GM12872 (cell line): ENCODE measurements around the gene CFAP69.

Experiments used
- TF ChIP-seq, protein P1 (sequence below): IDR thresholded peaks from 3 replicates; pipeline ENCODE4 v1.5.1; 2011; ENCODE audit warnings: low read depth, mild to moderate bottlenecking, low read length, moderate library complexity; ENCODE audit not compliant: insufficient read depth

CFAP69 gene, protein sequence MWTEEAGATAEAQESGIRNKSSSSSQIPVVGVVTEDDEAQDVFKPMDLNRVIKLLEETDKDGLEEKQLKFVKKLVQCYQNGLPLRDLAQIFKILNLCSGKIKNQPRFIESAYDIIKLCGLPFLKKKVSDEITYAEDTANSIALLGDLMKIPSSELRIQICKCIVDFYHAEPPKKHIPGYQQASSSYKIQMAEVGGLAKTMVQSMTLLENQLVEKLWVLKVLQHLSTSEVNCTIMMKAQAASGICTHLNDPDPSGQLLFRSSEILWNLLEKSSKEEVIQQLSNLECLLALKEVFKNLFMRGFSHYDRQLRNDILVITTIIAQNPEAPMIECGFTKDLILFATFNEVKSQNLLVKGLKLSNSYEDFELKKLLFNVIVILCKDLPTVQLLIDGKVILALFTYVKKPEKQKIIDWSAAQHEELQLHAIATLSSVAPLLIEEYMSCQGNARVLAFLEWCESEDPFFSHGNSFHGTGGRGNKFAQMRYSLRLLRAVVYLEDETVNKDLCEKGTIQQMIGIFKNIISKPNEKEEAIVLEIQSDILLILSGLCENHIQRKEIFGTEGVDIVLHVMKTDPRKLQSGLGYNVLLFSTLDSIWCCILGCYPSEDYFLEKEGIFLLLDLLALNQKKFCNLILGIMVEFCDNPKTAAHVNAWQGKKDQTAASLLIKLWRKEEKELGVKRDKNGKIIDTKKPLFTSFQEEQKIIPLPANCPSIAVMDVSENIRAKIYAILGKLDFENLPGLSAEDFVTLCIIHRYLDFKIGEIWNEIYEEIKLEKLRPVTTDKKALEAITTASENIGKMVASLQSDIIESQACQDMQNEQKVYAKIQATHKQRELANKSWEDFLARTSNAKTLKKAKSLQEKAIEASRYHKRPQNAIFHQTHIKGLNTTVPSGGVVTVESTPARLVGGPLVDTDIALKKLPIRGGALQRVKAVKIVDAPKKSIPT

DNA sequence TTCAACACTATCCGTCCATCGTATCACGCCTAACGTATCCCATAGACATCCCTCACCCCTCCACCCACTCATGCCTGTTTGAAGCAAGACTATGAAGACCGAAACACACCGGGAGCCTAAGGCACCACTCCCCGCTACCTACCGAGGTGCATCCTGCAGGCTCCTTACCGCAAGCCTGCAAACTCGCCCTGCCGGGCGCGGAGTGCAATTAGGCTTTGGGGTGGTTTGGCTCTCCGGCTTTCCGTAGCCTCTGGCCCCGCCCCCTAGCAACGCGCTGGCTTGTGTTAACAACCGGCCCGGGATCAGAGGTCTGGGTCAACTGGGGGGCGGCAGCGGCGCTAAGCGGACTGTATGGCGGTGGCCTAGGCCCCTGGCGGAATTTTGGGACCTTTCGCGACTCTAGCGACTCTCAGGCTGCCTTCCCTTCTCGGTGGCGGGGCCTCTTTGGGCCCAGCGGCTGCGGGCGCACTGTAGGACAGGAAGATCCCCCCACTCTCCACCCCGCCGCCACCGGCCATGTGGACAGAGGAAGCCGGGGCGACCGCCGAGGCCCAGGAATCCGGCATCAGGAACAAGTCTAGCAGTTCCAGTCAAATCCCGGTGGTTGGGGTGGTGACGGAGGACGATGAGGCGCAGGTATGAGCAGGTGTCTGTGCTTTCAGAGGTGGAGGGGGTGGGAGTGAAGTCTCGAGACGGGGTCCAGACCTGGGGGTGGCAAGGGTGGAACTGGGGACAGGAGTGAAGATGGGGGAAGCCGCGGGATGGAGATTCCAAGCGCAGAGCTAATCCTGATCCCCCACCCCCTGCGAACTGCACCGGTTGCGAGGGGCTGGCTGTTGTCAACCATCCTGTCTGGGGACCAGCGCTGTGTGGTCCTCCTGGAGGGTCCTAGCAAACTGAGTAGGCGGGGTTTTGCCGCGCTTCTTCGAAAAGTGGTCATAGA is at the start of gene CFAP69:
TSS of gene CFAP69 (plus strand) at position 266 of the 943 bp plus-strand sequence. CDS start at position 517, 251 bp downstream.
- TF ChIP-seq, protein P1, sequence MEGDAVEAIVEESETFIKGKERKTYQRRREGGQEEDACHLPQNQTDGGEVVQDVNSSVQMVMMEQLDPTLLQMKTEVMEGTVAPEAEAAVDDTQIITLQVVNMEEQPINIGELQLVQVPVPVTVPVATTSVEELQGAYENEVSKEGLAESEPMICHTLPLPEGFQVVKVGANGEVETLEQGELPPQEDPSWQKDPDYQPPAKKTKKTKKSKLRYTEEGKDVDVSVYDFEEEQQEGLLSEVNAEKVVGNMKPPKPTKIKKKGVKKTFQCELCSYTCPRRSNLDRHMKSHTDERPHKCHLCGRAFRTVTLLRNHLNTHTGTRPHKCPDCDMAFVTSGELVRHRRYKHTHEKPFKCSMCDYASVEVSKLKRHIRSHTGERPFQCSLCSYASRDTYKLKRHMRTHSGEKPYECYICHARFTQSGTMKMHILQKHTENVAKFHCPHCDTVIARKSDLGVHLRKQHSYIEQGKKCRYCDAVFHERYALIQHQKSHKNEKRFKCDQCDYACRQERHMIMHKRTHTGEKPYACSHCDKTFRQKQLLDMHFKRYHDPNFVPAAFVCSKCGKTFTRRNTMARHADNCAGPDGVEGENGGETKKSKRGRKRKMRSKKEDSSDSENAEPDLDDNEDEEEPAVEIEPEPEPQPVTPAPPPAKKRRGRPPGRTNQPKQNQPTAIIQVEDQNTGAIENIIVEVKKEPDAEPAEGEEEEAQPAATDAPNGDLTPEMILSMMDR = peak; percentile 34; the same call in 1 of the 3 replicates

DNA sequence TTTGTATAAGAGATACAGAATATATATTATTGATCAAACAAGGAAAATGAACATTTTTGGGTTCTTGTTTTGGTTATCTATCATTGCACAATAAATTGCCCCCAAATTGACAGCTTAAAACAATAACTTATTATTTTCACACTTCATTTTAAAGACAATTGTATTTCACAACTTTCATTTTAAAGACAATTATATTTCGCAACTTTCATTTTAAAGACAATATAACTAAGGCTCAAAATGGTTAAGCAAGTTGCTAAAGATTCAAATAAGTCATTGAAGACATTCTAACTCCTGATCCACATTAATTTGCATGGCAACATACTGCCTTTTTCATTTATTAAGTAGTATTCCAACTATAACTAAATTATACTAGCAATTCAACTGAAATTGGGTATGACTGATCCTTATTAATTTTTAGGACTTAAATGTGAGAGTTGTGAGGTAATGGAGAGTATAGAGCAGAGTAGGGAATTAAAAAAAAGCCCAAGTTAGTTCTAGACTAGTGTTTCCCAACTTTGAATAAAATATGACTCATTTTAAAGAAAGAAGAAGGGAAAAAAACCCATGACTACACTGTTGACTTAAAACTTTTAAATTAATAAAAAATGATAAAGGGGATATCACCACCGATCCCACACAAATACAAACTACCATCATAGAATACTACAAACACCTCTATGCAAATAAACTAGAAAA is 43.3 kb upstream of the CFAP69 start:
- TF ChIP-seq, protein P1 = no peak

DNA sequence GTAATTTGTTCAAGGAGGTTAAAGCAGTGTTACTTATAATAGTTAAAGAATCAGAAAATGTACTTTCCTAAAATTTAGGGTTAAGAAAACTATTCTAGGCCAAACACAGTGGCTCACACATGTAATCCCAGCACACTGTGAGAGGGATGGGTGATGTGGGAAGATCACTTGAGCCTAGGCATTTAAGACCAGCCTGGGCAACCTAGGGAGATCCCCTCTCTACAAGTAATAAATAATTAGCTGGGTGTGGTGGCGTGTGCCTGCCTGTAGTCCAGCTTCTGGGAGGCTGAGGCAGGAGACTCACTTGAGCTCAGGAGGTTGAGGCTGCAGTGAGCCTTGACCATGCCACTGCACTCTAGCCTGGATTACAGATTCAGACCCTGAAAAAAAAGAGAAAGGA is 37.0 kb upstream of the CFAP69 start:
- TF ChIP-seq, protein P1 = no peak

DNA sequence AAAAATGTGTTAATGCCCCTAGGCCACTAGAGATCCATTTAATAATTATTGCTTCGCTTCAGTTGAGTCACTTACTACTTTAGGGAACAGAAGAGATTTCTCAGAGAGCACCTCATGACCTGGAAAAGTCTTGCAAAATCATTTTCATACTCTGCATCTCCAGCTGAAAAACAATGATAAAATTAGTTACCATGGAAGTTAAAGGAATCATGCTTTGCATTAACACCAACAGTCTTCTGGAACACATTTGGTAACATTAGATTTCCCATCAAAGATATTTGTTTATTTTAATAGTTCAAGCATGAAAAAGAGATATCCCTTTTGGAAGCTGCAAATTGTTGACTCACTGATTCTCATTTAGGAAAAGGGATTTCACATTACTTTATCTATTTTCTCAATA is 35.2 kb upstream of the CFAP69 start:
- TF ChIP-seq, protein P1 = no peak

DNA sequence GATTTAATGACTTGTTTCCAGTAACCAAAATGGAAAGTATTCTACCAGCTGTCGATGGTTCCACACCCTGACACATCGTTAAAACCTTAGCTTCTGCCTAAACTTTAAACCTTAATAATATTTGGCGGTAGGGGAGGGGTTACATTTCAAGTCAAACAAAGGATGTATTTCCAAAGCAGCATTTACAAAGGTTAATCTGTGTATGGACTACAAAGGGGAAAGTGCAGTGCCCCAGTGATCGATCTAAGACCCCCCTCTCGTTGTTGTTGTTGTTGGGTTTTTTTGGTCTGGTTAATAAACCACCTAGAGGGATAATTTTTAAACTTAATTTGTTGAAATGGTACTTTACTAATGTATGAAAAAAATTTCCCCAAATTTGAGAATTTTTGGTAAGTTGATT is 34.5 kb upstream of the CFAP69 start:
- TF ChIP-seq, protein P1 = no peak

DNA sequence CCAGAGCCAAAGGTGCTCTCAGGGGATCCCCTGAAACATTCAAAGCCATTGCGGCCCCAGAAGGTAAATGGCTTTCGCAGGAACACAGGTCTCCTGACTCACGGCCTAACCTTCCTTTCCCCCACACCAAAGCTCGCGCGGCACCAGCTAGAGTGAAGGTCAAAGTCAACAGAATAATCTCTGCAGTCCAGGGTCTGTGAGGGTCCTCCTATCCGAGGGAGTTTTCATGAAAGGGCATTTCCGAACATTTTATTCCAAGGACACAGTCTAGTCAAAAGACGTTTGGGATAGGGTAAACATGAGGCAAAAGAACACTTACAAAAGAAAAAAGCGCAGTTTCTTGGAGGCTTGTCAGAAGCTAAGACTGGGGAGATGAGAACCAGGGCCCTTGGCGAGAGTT is 34.0 kb upstream of the CFAP69 start:
- TF ChIP-seq, protein P1 = no peak
